ENCODE results near the gene ANKS6. TPM values are rescaled to one million over a fixed set of nuclear protein-coding genes. Genes with fewer than 3 reads are reported as not detected.

Gene ANKS6
- total and polyA plus RNA-seq, 2 of the 8 experiments (the other 6 are each of a cell fraction or from before 2014, with no cell fraction given) = 34.1 to 56.3 TPM

- Histone ChIP-seq H3K4me1 (replicated peaks in 1 of 4; ENCODE audit: control insufficient read depth in 3 of 4, insufficient read depth in 4 of 4, low read length in 3 of 4) (peaks cover 5 to 19% (median 14%) of the 10 kb centered on the region in 4 experiments), H3K4me2 (ENCODE audit: insufficient read depth in 1 of 2, low read depth in 2 of 2, low read length in 2 of 2) (peak overlapping the region; percentile 66 to 78), H3K23ac (ENCODE audit: insufficient read length) (no peak overlapping the region), H4K5ac (ENCODE audit: insufficient read length, low read depth, low read length) (no peak overlapping the region), H2BK120ac (replicated peaks; ENCODE audit: low read depth, low read length) (no peak overlapping the region), H3K23me2 (ENCODE audit: low read depth, low read length) (peaks cover 7% of the 10 kb centered on the region; the same call in 1 of the 2 replicates), H2AK5ac (ENCODE audit: low read depth, low read length) (no peak overlapping the region), H3K14ac (ENCODE audit: insufficient read length) (no peak overlapping the region), H3K27ac (ENCODE audit: low read depth, low read length) (no peak overlapping the region), H3K18ac (ENCODE audit: extremely low read depth, low read length) (no peak overlapping the region), H2AFZ (ENCODE audit: low read length) (no peak overlapping the region), H3K9me3 (ENCODE audit: insufficient read depth in 2 of 2, low read depth in 1 of 2, low read length in 1 of 2) (no peaks in the 10 kb centered on the region), H3K27me3 (replicated peaks in 1 of 4; ENCODE audit: control insufficient read depth in 3 of 4, extremely low read depth in 1 of 4, insufficient read depth in 3 of 4, low read length in 3 of 4) (peaks cover 0 to 5% (median 2%) of the 10 kb centered on the region in 4 experiments; a peak in 2 of 7 replicates), H2BK5ac (ENCODE audit: low read depth, low read length) (no peak overlapping the region), H2BK15ac (ENCODE audit: low read length) (no peak overlapping the region), H3K56ac (replicated peaks; ENCODE audit: insufficient read length, low read depth, low read length) (no peak overlapping the region), H2BK12ac (ENCODE audit: low read depth, low read length) (no peak overlapping the region), H3K79me2 (ENCODE audit: control insufficient read depth in 1 of 2, insufficient read depth in 2 of 2, low read length in 2 of 2) (no peaks in the 10 kb centered on the region), H3K36me3 (ENCODE audit: control insufficient read depth in 2 of 4, insufficient read depth in 4 of 4, low read length in 3 of 4) (no peaks in the 10 kb centered on the region), H3K4me3 (ENCODE audit: extremely low read depth in 1 of 4, insufficient read depth in 2 of 4, low read depth in 3 of 4, low read length in 4 of 4) (peak overlapping the region in 1 of 4 experiments; percentile 67; a peak in 3 of 8 replicates), H3K9ac (replicated peaks in 1 of 4; ENCODE audit: extremely low read depth in 1 of 4, low read depth in 3 of 4, low read length in 3 of 4) (no peak overlapping the region), H3K4ac (replicated peaks; ENCODE audit: insufficient read length, low read depth, low read length) (peak overlapping the region; percentile 60), H2BK20ac (ENCODE audit: low read length) (no peak overlapping the region), H4K91ac (replicated peaks; ENCODE audit: insufficient read length, low read length) (no peak overlapping the region), H3K79me1 (ENCODE audit: low read depth, low read length) (no peaks in the 10 kb centered on the region), H4K20me1 (replicated peaks in 1 of 2; ENCODE audit: control insufficient read depth in 1 of 2, insufficient read depth in 2 of 2, low read length in 2 of 2) (no peaks in the 10 kb centered on the region), H4K8ac (ENCODE audit: extremely low read depth, insufficient read depth, low read length) (no peak overlapping the region)
- FAIRE-seq (no peak), DNase-seq (ENCODE audit: low read depth in 1 of 2, low spot score in 2 of 2) (peak in 1 of 2 experiments; percentile 46)
- ChIA-PET POLR2A (ENCODE audit: partially characterized antibody) (interaction anchor here (1.2 kb wide), 1 partner anchor 35 kb away, joined by 4 read pairs; no protein-coding TSS in a partner anchor), CTCF (ENCODE audit: partially characterized antibody) (interaction anchor here (1.1 to 5.6 kb wide), 4 partner anchors 17 to 189 kb away, joined by 3 to 28 read pairs (median 4); no protein-coding TSS in a partner anchor)
- 87% methylated on average over 2 of the region's 2 CpGs; no CpG with 5 or more reads in 1 of the 2 experiments for WGBS, 2 experiments (ENCODE audit: extremely low coverage in 1 of 2, insufficient coverage in 1 of 2, insufficient read length in 1 of 2, insufficient replicate concordance in 2 of 2, low coverage in 1 of 2, low lambda C conversion rate in 2 of 2, missing lambda C conversion rate in 1 of 2)
- TF ChIP-seq MAX (IDR thresholded peaks at IDR 0.05) (no peak), JUND (IDR thresholded peaks at IDR 0.05; ENCODE audit: low read length) (no peak), CBX8 (IDR thresholded peaks at IDR 0.05; ENCODE audit: borderline replicate concordance, low read depth, low read length) (no peak), CTCF (IDR thresholded peaks at IDR 0.05; ENCODE audit: control extremely low read depth in 1 of 3, insufficient read depth in 1 of 3, low read depth in 1 of 3, low read length in 3 of 3) (no peak), ATF3 (IDR thresholded peaks at IDR 0.05; ENCODE audit: insufficient read depth, low read depth, low read length) (no peak), KDM1A (IDR thresholded peaks at IDR 0.05; ENCODE audit: borderline replicate concordance, low read length) (no peak), JUN (IDR thresholded peaks at IDR 0.05; ENCODE audit: low read depth, low read length) (no peak), KDM5A (IDR thresholded peaks at IDR 0.05; ENCODE audit: low read length) (no peak), GABPA (IDR thresholded peaks at IDR 0.05; ENCODE audit: borderline replicate concordance, insufficient read depth, low read length) (no peak), BACH1 (IDR thresholded peaks at IDR 0.05; ENCODE audit: low read length) (no peak)
Observed at GRCh38 chr9:98808875-98809274, 12.5 kb upstream of the ANKS6 start.

Data from H1 (cell line).